Panc1 (cell line): ENCODE measurements around the gene GPSM1. TPM values are rescaled to one million over a fixed set of nuclear protein-coding genes. Genes with fewer than 3 reads are reported as not detected.

Experiments
- ATAC-seq: fragments of 200-7000 bp; cut with Tn5 transposase; 2 replicates; pipeline ENCODE4 v1.9.1; 2020; ENCODE audit warnings: mild to moderate bottlenecking, moderate library complexity
- BruUV-seq: library from RNA; stranded (reverse); fragments of 400-500 nt; replicated peaks from 2 replicates; lab custom pipeline; 2021; lab: Mats Ljungman, UMichigan
- CTCF ChIA-PET: fragments of 300-600 bp; sonication (Branson Sonifier 250); formaldehyde crosslinking; loops from one replicate; lab custom pipeline; 2022; ENCODE audit warnings: antibody characterized with exemption; lab: Charles Lee
- POLR2A ChIA-PET: fragments of 300-600 bp; sonication (Branson Sonifier 250); formaldehyde crosslinking; loops from one replicate; lab custom pipeline; 2022; ENCODE audit warnings: antibody characterized with exemption; lab: Charles Lee
- DNase-seq: peaks from one replicate; pipeline ENCODE4 v3.0.0-alpha.2; 2010; ENCODE audit warnings: low read depth, low spot score
- H3K27ac ChIP-seq: 2 replicates; pipeline ENCODE4 v1.5.1; 2011; ENCODE audit warnings: mild to moderate bottlenecking, low read length, inconsistent platforms
- H3K27me3 ChIP-seq: fragments of 200-500 bp; sonication (Bioruptor generic); 2 replicates; pipeline ENCODE4 v1.6.0; 2014; ENCODE audit warnings: low read length, inconsistent platforms; ENCODE audit not compliant: control insufficient read depth, insufficient read depth
- H3K36me3 ChIP-seq: fragments of 200-500 bp; sonication (Bioruptor generic); 2 replicates; pipeline ENCODE4 v1.5.1; 2014; ENCODE audit warnings: inconsistent platforms, mild to moderate bottlenecking, low read length, moderate library complexity; ENCODE audit not compliant: control insufficient read depth, insufficient read depth
- H3K4me1 ChIP-seq: 2 replicates; pipeline ENCODE4 v1.5.1; 2011; ENCODE audit warnings: inconsistent platforms, mild to moderate bottlenecking, low read length, moderate library complexity; ENCODE audit not compliant: control insufficient read depth, insufficient read depth
- H3K4me3 ChIP-seq, 2 experiments: 2 replicates each; pipeline ENCODE4 v1.5.1; 2011 to 2012; ENCODE audit warnings: low read depth in 2 of 2, low read length in 2 of 2, mild to moderate bottlenecking in 2 of 2, inconsistent platforms in 1 of 2, moderate library complexity in 1 of 2
- H3K9me3 ChIP-seq: fragments of 200-500 bp; sonication (Bioruptor generic); 2 replicates; pipeline ENCODE4 v1.5.1; 2014; ENCODE audit warnings: low read depth, mild to moderate bottlenecking, inconsistent platforms, low read length, moderate library complexity; ENCODE audit not compliant: control insufficient read depth, insufficient read depth
- POLR2AphosphoS5 ChIP-seq: IDR thresholded peaks from 2 replicates; pipeline ENCODE4 v1.6.1; 2012; ENCODE audit warnings: mild to moderate bottlenecking, low read depth, low read length, moderate library complexity
- SIN3A ChIP-seq: IDR thresholded peaks from 2 replicates; pipeline ENCODE4 v1.6.1; 2012; ENCODE audit warnings: low read depth, mild to moderate bottlenecking, low read length, moderate library complexity, borderline replicate concordance; ENCODE audit not compliant: insufficient read depth
- TCF7L2 ChIP-seq: IDR thresholded peaks from 2 replicates; pipeline ENCODE4 v1.6.1; 2011; ENCODE audit warnings: mild to moderate bottlenecking, low read depth, low read length, inconsistent platforms
- in situ Hi-C: cut with HindIII; loops from 2 replicates; pipeline ENCODE4 v1.10.0; 2016; ENCODE audit warnings: low sequenced_read_pairs, low pct_unique_long_range_greater_than_20kb
- intact Hi-C: fragments of 100-400 bp; cut with micrococcal nuclease; formaldehyde crosslinking; loops from one replicate; pipeline ENCODE4 v1.10.0; 2022; ENCODE audit not compliant: unreplicated experiment
- total RNA-seq: library from RNA; stranded (reverse); gene quantifications from one replicate; pipeline ENCODE4 v1.2.1, GENCODE V29; 2021; ENCODE audit not compliant: unreplicated experiment
- TF ChIP-seq, protein P1 (sequence below), 2 experiments: IDR thresholded peaks; 2 replicates each; pipeline ENCODE4 v1.6.1; 2011 to 2012; ENCODE audit warnings: low read depth in 2 of 2, control low read depth in 1 of 2, low read length in 1 of 2, mild to moderate bottlenecking in 1 of 2, moderate library complexity in 1 of 2; ENCODE audit not compliant: insufficient read depth in 1 of 2
- TF ChIP-seq, protein P2 (sequence below): fragments of 450-650 bp; IDR thresholded peaks from 2 replicates; pipeline ENCODE4 v1.5.1; 2017; ENCODE audit warnings: mild to moderate bottlenecking

Gene GPSM1
- total RNA-seq, 1 experiment from 2014 or later: 14.2 TPM

DNA sequence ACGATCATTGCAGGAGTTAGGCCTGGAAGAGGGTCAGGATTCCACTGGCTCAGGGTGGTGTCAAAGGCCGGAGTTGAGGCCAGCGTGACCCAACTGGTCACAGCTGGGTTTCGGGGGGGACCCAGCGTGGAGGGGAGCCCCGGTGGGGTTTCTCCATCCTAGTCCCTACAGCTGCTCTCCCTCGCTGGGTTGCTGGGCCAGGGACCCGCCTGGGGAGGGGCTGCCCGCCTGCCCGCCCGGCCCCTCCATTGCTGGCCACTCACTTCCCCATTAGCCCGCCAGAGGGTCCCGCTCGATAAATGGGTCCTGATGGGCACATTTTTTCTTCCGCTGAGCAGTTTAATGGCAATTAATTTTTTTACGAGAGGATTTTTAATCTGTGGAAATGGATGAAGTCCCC is 32.3 kb upstream of the GPSM1 start:
- Histone ChIP-seq H3K27me3 (no peaks in the 10 kb centered on the region), H3K4me3 (no peak overlapping the region), H3K27ac (no peak overlapping the region), H3K4me1 (peaks cover 3% of the 10 kb centered on the region; the same call in 1 of the 2 replicates), H3K36me3 (no peaks in the 10 kb centered on the region), H3K9me3 (no peaks in the 10 kb centered on the region)
- no TSS peak for BruUV-seq
- DNase-seq (no peak), ATAC-seq (no peak)
- no peak for TF ChIP-seq SIN3A
- TF ChIP-seq, protein P1, sequence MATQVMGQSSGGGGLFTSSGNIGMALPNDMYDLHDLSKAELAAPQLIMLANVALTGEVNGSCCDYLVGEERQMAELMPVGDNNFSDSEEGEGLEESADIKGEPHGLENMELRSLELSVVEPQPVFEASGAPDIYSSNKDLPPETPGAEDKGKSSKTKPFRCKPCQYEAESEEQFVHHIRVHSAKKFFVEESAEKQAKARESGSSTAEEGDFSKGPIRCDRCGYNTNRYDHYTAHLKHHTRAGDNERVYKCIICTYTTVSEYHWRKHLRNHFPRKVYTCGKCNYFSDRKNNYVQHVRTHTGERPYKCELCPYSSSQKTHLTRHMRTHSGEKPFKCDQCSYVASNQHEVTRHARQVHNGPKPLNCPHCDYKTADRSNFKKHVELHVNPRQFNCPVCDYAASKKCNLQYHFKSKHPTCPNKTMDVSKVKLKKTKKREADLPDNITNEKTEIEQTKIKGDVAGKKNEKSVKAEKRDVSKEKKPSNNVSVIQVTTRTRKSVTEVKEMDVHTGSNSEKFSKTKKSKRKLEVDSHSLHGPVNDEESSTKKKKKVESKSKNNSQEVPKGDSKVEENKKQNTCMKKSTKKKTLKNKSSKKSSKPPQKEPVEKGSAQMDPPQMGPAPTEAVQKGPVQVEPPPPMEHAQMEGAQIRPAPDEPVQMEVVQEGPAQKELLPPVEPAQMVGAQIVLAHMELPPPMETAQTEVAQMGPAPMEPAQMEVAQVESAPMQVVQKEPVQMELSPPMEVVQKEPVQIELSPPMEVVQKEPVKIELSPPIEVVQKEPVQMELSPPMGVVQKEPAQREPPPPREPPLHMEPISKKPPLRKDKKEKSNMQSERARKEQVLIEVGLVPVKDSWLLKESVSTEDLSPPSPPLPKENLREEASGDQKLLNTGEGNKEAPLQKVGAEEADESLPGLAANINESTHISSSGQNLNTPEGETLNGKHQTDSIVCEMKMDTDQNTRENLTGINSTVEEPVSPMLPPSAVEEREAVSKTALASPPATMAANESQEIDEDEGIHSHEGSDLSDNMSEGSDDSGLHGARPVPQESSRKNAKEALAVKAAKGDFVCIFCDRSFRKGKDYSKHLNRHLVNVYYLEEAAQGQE (IDR thresholded peaks at IDR 0.05; ENCODE audit: insufficient read depth in 1 of 2, low read depth in 2 of 2, low read length in 1 of 2): no peak
- ChIA-PET CTCF (no interaction called here), POLR2A (no interaction called here)
- in situ Hi-C loops: no loop called here
- intact Hi-C loops: no loop called here

DNA sequence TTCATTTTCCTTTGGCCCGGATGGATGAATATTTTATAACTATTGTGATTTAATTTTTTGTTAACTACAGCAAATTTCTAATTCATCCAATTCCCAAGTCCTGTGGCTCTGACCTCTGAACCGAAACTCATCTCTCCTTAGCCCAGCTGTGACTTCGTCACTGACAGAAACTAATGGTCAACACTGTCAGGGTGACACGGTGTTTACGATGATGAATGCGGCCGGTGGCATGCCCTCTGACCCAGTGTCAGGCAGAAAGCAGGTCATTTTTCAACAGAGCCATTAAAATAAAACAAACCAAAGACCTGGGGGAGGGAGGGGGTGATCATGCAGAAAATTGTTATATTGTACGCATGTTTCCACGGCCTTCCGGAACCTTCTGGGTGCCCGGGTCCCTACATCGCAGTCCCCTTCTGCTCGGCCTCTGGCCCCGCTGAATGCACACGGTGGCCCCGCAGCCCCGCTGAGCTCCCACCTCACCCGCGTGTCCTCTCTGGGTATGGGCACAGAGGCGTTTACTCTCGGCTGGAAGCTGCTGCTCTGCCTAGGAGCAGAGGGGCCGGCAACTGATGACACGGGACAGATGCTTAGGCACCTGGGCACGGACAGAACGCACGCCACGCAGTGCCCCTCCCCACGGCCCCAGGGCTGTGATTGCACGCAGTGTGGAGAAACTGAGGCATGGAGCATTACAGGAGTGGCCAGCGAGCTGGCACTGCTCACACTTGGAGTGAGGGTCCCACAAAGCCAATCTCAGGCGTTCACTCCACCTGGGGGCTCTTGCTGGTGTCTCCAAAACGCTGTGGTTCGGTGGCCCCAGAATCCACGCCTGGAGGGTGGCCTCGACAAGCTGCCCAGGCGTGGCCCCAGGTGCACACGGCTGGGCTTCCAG is 31.6 kb upstream of the GPSM1 start:
- Histone ChIP-seq H3K27me3 (no peaks in the 10 kb centered on the region), H3K4me3 (no peak overlapping the region), H3K9me3 (no peaks in the 10 kb centered on the region), H3K4me1 (peaks cover 3% of the 10 kb centered on the region; the same call in 1 of the 2 replicates), H3K27ac (no peak overlapping the region), H3K36me3 (no peaks in the 10 kb centered on the region)
- CTCF ChIA-PET: no interaction called here
- in situ Hi-C loops (no loop called here), intact Hi-C loops (no loop called here)
- DNase-seq (no peak), ATAC-seq (no peak)
- POLR2A ChIA-PET: interaction anchor here (0.6 kb wide), 1 partner anchor 1332 kb away, joined by 4 read pairs; no protein-coding TSS in a partner anchor
- no peak for TF ChIP-seq POLR2AphosphoS5
- TF ChIP-seq TCF7L2: no peak
- TF ChIP-seq SIN3A: no peak
- TF ChIP-seq, protein P1 (IDR thresholded peaks at IDR 0.05; ENCODE audit: insufficient read depth in 1 of 2, low read depth in 2 of 2, low read length in 1 of 2): no peak
- TF ChIP-seq, protein P2, sequence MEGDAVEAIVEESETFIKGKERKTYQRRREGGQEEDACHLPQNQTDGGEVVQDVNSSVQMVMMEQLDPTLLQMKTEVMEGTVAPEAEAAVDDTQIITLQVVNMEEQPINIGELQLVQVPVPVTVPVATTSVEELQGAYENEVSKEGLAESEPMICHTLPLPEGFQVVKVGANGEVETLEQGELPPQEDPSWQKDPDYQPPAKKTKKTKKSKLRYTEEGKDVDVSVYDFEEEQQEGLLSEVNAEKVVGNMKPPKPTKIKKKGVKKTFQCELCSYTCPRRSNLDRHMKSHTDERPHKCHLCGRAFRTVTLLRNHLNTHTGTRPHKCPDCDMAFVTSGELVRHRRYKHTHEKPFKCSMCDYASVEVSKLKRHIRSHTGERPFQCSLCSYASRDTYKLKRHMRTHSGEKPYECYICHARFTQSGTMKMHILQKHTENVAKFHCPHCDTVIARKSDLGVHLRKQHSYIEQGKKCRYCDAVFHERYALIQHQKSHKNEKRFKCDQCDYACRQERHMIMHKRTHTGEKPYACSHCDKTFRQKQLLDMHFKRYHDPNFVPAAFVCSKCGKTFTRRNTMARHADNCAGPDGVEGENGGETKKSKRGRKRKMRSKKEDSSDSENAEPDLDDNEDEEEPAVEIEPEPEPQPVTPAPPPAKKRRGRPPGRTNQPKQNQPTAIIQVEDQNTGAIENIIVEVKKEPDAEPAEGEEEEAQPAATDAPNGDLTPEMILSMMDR: no peak
- no TSS peak for BruUV-seq
